Esophagus mucosa (tissue), 1 donor: ENCODE results near the gene CCDC74A. TPM values are rescaled to one million over a fixed set of nuclear protein-coding genes. Genes with fewer than 3 reads are reported as not detected.
"Not testable (repeated sequence)": the region's sequence is repeated elsewhere in the genome, so short reads cannot be mapped to it uniquely, and the experiment has no call there.

ENCODE experiments used
- ATAC-seq: fragments of 200-7000 bp; cut with Tn5 transposase; one replicate; pipeline ENCODE4 v1.9.1; 2020
- total RNA-seq: library from RNA; stranded (reverse); gene quantifications from one replicate; pipeline ENCODE4 v1.2.4, GENCODE V29; 2023
- donor health status: DM: yes; HTN: yes; CAD: no.

Gene CCDC74A
- total RNA-seq, 1 donor from 2014 or later: 1.4 TPM

GRCh38 chr2:131529864-131530445, 2.3 kb downstream of the CCDC74A start:
- not testable (repeated sequence) for ATAC-seq

GRCh38 chr2:131530626-131531344, 3.1 kb downstream of the CCDC74A start:
- ATAC-seq: not testable (repeated sequence)

GRCh38 chr2:131531547-131532185, 4.0 kb downstream of the CCDC74A start:
- not testable (repeated sequence) for ATAC-seq

- not testable (repeated sequence) for ATAC-seq
Observed at GRCh38 chr2:131532723-131533608, 5.3 kb downstream of the CCDC74A start.

GRCh38 chr2:131533609-131534316, 6.1 kb downstream of the CCDC74A start:
- peak; percentile 57 for ATAC-seq

- not testable (repeated sequence) for ATAC-seq
Observed at GRCh38 chr2:131534317-131534672, 6.6 kb downstream of the CCDC74A start.

- not testable (repeated sequence) for ATAC-seq
Observed at GRCh38 chr2:131534965-131535364, 7.3 kb downstream of the CCDC74A start.

GRCh38 chr2:131535526-131535925, 7.8 kb downstream of the CCDC74A start:
- no peak for ATAC-seq

GRCh38 chr2:131535951-131536826, 8.5 kb downstream of the CCDC74A start:
- ATAC-seq: not testable (repeated sequence)

- ATAC-seq: not testable (repeated sequence)
Observed at GRCh38 chr2:131536841-131537240, 9.2 kb downstream of the CCDC74A start.

GRCh38 chr2:131538856-131539255, 11.2 kb downstream of the CCDC74A start:
- peak; percentile 67 for ATAC-seq

- no peak for ATAC-seq
Observed at GRCh38 chr2:131542438-131543384, 15.0 kb downstream of the CCDC74A start.

GRCh38 chr2:131543385-131543891, 15.8 kb downstream of the CCDC74A start:
- ATAC-seq: no peak

- peak; percentile 25 for ATAC-seq
Observed at GRCh38 chr2:131544006-131544812, 16.5 kb downstream of the CCDC74A start.

GRCh38 chr2:131544813-131545165, 17.1 kb downstream of the CCDC74A start:
- not testable (repeated sequence) for ATAC-seq

GRCh38 chr2:131552871-131553270, 25.2 kb downstream of the CCDC74A start:
- no peak for ATAC-seq

- ATAC-seq: no peak
Observed at GRCh38 chr2:131556998-131557397, 29.3 kb downstream of the CCDC74A start.

- no peak for ATAC-seq
Observed at GRCh38 chr2:131557558-131558321, 30.1 kb downstream of the CCDC74A start.
